GM18508 (cell line): Measurements from ENCODE around the gene GATAD2B.
"Not testable (repeated sequence)": the region's sequence is repeated elsewhere in the genome, so short reads cannot be mapped to it uniquely, and the experiment has no call there.

ENCODE experiments used
- ATAC-seq: cut with Tn5 transposase; IDR thresholded peaks from one replicate; pipeline ENCODE4 v1.9.1; 2021; ENCODE audit warnings: moderate number of reproducible peaks; ENCODE audit not compliant: insufficient read depth, unreplicated experiment

GATAD2B gene

DNA sequence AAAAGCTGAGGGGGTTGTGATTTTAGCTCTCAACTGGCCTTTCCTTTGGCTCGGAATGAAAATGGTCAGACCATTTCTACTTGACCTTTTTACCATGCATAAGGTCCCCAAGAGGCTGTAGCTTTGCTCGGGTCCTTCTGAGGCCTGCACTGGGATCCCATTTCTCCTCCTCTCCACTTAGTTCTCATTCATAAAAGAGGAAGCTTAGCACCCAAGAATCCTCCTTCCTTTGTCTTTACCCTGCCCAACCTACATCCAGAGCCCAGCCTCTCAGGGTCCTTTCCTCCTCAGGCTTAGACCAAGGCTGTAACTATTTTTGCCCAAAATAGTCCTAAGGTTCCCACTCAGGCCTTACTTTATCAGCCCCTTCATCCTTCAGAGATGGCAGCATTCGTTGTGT, 153.6 kb downstream of the GATAD2B start:
- ATAC-seq, result no peak

DNA sequence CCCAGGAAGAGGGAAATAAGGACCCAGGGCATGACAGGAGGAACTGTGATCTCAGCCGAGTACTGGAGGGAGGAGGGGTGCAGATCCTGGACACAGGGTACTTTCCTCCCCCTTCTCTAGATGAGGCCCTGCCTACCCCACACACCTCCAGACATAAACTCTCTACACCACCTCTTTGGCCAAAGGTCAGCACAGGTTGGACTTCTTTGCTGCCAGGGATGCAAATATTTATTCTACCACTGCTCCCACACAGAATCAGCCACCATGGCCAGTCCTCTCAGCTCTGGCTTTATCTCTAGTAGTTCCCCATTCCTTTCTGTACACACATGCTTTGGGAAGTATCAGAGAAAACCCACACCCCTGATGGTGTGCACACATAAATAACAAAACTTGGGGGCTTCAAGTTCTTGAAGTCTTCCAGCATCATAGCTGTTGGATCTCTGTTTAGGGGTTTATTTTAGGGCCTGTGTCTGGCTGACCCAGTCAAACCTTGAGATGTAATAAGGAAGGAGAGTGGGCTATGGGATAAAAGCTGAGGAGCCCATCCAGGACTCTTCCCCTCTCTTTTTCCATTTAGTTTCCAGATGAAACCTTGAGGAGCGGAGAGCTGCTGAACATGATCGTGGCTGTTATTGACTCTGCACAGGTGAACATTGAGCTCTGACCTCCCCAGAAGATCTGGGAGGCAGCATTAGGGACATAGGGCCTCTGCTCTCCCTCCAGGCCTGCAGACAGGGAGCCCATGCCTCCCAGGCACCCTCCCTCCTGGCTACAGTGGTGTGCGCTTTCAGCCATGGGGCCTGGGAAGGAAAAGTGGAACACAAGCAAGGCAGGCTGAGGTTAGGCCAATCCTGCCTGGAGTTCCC, 154.2 kb downstream of the GATAD2B start:
- ATAC-seq, result no peak

DNA sequence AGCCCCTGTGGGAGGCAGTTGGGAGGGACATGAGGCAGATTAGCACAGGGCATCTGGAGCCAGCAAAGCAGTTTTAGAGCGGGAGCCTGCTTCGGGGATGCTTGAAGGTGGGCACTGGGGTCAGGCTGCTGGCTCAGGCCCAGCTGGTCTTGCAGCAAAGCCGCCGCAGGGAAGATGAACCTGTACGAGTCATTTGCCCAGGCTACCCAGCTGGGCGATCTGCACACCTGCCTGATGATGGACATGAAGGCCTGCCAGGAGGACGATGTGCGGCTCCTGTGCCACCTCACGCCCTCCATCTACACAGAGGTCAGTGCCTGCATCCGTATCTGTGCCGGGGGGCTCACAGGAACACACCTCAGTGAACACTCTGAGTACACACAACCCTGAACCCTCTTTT, 155.3 kb downstream of the GATAD2B start:
- no peak for ATAC-seq

DNA sequence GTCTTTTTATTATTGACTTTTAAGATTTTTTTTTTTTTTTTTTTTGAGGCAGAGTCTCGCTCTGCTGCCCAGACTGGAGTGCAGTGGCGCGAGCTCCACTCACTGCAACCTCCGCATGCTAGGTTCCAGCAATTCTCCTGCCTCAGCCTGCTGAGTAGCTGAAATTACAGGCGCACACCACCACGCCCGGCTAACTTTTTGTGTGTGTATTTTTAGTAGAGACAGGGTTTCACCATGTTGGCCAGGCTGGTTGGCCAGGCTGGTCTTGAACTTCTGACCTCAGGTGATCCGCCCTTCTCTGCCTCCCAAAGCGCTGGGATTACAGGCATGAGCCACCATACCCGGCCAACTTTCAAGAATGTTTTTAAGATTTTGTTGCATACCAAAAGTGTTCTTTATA, 156.1 kb downstream of the GATAD2B start:
- not testable (repeated sequence) for ATAC-seq

DNA sequence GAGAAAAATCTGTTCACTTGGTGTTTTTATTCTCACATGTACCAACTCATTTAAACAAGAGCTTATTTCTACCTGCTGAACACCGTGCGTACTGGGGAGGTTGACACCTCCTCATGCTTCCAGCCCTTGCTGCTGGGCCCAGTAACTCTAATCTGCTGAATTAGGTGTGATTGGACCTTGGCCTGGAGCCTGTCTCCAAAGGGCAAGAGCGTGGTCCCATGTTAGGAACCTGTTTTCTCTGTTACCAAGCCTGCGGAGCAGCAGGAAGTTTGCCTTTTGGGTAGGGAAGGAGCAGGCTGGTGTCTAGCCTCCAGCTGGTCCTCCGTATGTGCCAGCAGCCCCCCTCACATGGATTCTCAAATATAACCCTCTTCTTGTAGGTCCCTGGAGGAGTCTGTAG, 158.5 kb downstream of the GATAD2B start:
- no peak for ATAC-seq

DNA sequence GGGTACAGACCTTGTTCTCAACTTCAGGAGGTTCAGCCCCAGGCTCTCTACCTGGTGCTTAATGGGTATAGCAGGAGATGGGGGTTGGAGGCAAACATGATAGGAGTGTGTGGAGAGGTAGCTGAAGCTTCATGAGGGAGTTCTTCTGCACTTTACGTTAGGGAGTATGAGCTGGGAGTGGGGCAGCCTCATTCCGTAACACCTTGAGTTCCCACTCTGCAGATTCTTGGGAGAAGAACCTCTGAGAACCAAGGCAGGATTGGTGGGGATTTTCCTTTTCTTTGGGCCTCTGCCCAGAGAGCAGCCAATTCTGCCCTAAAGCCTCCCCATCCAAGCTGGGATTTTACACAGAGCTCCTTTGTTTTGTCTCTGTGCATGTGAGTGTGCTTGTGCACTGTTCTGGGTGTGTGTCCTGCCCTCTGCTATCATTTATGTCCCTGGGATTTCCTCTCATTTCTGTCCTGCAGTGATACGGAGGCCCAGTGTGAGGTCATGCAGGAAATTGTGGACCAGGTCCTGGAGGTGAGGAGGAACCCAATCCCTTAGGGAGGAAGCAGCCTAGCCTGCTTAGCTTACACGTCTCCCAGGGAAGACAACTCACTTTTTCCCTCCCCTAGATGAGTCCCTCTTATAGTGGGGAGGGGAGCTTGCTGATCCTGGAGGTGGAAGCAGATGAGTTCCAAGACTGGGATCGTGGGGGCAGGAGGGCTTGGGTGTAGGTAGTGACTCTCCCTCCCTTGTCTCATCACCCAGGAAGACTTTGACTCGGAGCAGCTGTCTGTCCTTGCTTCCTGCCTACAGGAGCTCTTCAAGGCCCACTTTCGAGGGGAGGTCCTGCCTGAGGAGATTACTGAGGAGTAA, 159.2 kb downstream of the GATAD2B start:
- ATAC-seq, result no peak

DNA sequence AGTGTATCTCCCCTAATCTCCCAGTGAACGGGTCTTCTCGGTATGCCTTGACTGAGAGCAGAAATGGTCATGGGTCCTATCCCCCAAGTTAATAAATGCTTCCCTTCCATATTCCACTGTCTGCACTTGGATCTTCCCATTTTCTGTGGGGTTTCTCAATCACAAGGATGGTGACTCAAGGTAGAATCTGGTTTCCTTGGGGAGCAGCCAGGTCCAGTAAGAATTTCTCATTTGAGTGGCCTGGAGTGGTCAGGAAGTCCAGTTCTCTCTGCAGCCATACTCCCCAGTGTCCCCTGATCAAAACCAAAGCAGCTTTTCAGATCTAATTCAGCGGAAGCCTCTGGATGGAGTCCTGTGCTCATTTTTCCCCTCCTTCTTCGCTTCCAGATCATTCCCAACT, 162.3 kb downstream of the GATAD2B start:
- ATAC-seq, result no peak
